Mesenchymal stem cell (in vitro differentiated cells and primary cell): ENCODE data around the gene APLNR.

ENCODE experiments used
- DNase-seq: peaks from one replicate; pipeline ENCODE4 v3.0.0-alpha.2; 2013
- H2AFZ ChIP-seq: one replicate; pipeline ENCODE4 v1.6.1; 2013; ENCODE audit warnings: low read depth, mild to moderate bottlenecking, control low read depth, inconsistent platforms, low read length, moderate library complexity
- H2AK5ac ChIP-seq: 2 replicates; pipeline ENCODE4 v1.6.1; 2013; ENCODE audit warnings: low read length, moderate library complexity, mild to moderate bottlenecking, inconsistent platforms; ENCODE audit not compliant: severe bottlenecking
- H2BK120ac ChIP-seq: one replicate; pipeline ENCODE4 v1.6.1; 2013; ENCODE audit warnings: low read depth, mild to moderate bottlenecking, inconsistent platforms, low read length, moderate library complexity
- H2BK12ac ChIP-seq, 2 experiments: one replicate each; pipeline ENCODE4 v1.6.1; 2013; ENCODE audit warnings: inconsistent platforms in 2 of 2, low read length in 2 of 2, mild to moderate bottlenecking in 2 of 2, moderate library complexity in 2 of 2, control low read depth in 1 of 2
- H2BK15ac ChIP-seq: one replicate; pipeline ENCODE4 v1.6.1; 2013; ENCODE audit warnings: mild to moderate bottlenecking, low read depth, inconsistent platforms; ENCODE audit not compliant: poor library complexity, severe bottlenecking
- H2BK5ac ChIP-seq: 2 replicates; pipeline ENCODE4 v1.6.1; 2013; ENCODE audit warnings: low read depth, mild to moderate bottlenecking, low read length, control low read depth, inconsistent platforms; ENCODE audit not compliant: poor library complexity, severe bottlenecking
- H3K14ac ChIP-seq, 2 experiments: one replicate each; pipeline ENCODE4 v1.6.1; 2013; ENCODE audit warnings: inconsistent platforms in 2 of 2, low read length in 2 of 2, control low read depth in 1 of 2, mild to moderate bottlenecking in 1 of 2, moderate library complexity in 1 of 2
- H3K18ac ChIP-seq, 2 experiments: one replicate each; pipeline ENCODE4 v1.6.1; 2013; ENCODE audit warnings: inconsistent platforms in 2 of 2, low read length in 2 of 2, control low read depth in 1 of 2, low read depth in 1 of 2, mild to moderate bottlenecking in 1 of 2
- H3K23ac ChIP-seq, 2 experiments: one replicate each; pipeline ENCODE4 v1.6.1; 2013; ENCODE audit warnings: inconsistent platforms in 2 of 2, low read length in 2 of 2, mild to moderate bottlenecking in 2 of 2, moderate library complexity in 2 of 2, control low read depth in 1 of 2
- H3K27ac ChIP-seq: 2 replicates; pipeline ENCODE4 v1.5.1; 2013; ENCODE audit warnings: mild to moderate bottlenecking, moderate library complexity, low read length, control low read depth, inconsistent platforms; ENCODE audit not compliant: poor library complexity, severe bottlenecking
- H3K27me3 ChIP-seq, 2 experiments: 2 replicates each; pipeline versions ENCODE4 v1.6.1 to v1.7.0; 2013; ENCODE audit warnings: low read length in 2 of 2, mild to moderate bottlenecking in 2 of 2, moderate library complexity in 2 of 2, control low read depth in 1 of 2, inconsistent platforms in 1 of 2; ENCODE audit not compliant: control insufficient read depth in 1 of 2, insufficient read depth in 1 of 2
- H3K36me3 ChIP-seq, 2 experiments: 2 replicates each; pipeline versions ENCODE4 v1.6.1 to v1.7.0; 2013; ENCODE audit warnings: low read length in 2 of 2, control low read depth in 1 of 2, inconsistent platforms in 1 of 2, low read depth in 1 of 2, mild to moderate bottlenecking in 1 of 2; ENCODE audit not compliant: insufficient read depth in 2 of 2, control insufficient read depth in 1 of 2
- H3K4ac ChIP-seq, 2 experiments: one replicate each; pipeline ENCODE4 v1.6.1; 2013; ENCODE audit warnings: inconsistent platforms in 2 of 2, low read length in 2 of 2, mild to moderate bottlenecking in 2 of 2, moderate library complexity in 2 of 2, control low read depth in 1 of 2, low read depth in 1 of 2
- H3K4me1 ChIP-seq: 2 replicates; pipeline ENCODE4 v1.6.1; 2013; ENCODE audit warnings: low read depth, low read length, control low read depth; ENCODE audit not compliant: control insufficient read depth, insufficient read depth
- H3K4me2 ChIP-seq: 2 replicates; pipeline ENCODE4 v1.6.1; 2013; ENCODE audit warnings: low read length, mild to moderate bottlenecking, inconsistent platforms; ENCODE audit not compliant: poor library complexity, severe bottlenecking
- H3K4me3 ChIP-seq, 2 experiments: 2 replicates each; pipeline versions ENCODE4 v1.5.1 to v1.7.0; 2013; ENCODE audit warnings: low read length in 2 of 2, mild to moderate bottlenecking in 2 of 2, control low read depth in 1 of 2, low read depth in 1 of 2; ENCODE audit not compliant: insufficient read depth in 1 of 2
- H3K79me1 ChIP-seq: replicated peaks from 2 replicates; pipeline ENCODE4 v1.6.1; 2013; ENCODE audit warnings: mild to moderate bottlenecking, control low read depth, low read length, inconsistent platforms; ENCODE audit not compliant: poor library complexity, severe bottlenecking
- H3K9ac ChIP-seq: 2 replicates; pipeline ENCODE4 v1.7.0; 2013; ENCODE audit warnings: mild to moderate bottlenecking, low read length, moderate library complexity
- H3K9me3 ChIP-seq: 2 replicates; pipeline ENCODE4 v1.7.0; 2013; ENCODE audit warnings: mild to moderate bottlenecking, low read length; ENCODE audit not compliant: control insufficient read depth
- H4K8ac ChIP-seq: one replicate; pipeline ENCODE4 v1.6.1; 2013; ENCODE audit warnings: inconsistent platforms, mild to moderate bottlenecking, low read length, moderate library complexity
- H4K91ac ChIP-seq: one replicate; pipeline ENCODE4 v1.6.1; 2013; ENCODE audit warnings: mild to moderate bottlenecking, low read length, inconsistent platforms
- WGBS: methylation state at CpG from one replicate; pipeline ENCODE4 v1.1.7; 2013; ENCODE audit warnings: mixed read lengths; 5-methylcytosine and 5-hydroxymethylcytosine counted together

The APLNR gene

GRCh38 chr11:57213342-57214097 lies 23.5 kb downstream of the APLNR start:
- H2AFZ ChIP-seq, result no peak overlapping the region
- H3K36me3 ChIP-seq, result no peaks in the 10 kb centered on the region
- H2BK15ac ChIP-seq, result no peak overlapping the region
- peak overlapping the region in 1 of 2 experiments; percentile 17 for H2BK12ac ChIP-seq
- peak; percentile 10 for DNase-seq
- no peak overlapping the region for H3K23ac ChIP-seq
- peak overlapping the region; percentile 29 to 62 for H3K18ac ChIP-seq
- H4K8ac ChIP-seq, result peak overlapping the region; percentile 0
- H2BK120ac ChIP-seq, result peak overlapping the region; percentile 71
- H3K4ac ChIP-seq, result no peak overlapping the region
- H2AK5ac ChIP-seq, result no peak overlapping the region
- H3K9ac ChIP-seq, result no peak overlapping the region
- no peak overlapping the region for H2BK5ac ChIP-seq
- H3K4me3 ChIP-seq, result no peak overlapping the region
- no peaks in the 10 kb centered on the region for H3K27me3 ChIP-seq
- H3K14ac ChIP-seq, result peak overlapping the region in 1 of 2 experiments; percentile 13
- no peaks in the 10 kb centered on the region for H3K79me1 ChIP-seq
- 23% methylated on average over 8 of the region's 9 CpGs for WGBS
- no peak overlapping the region for H3K27ac ChIP-seq
- H3K4me1 ChIP-seq, result peaks cover 8% of the 10 kb centered on the region
- no peak overlapping the region for H3K4me2 ChIP-seq
- peak overlapping the region; percentile 47 for H4K91ac ChIP-seq
- H3K9me3 ChIP-seq, result no peaks in the 10 kb centered on the region

DNA sequence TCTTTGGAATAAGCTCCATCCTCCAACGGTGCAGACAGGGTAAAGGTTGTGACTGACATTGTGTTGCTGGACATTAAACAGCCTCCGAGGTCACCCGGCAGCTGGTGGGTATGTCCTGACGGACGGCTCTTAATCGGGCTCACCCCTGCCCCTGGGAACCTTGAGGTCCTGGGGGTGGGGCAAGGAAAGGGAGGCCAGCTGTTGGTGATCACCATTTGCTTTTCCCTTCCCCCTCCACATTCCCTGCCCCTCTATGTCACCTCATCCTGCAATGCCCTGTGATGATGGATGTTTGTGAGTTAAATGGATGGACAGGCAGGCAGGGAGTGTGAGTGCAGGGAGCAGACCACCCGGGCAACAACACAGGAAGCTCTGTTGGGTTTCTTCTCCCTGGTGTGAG lies 26.3 kb downstream of the APLNR start:
- Histone ChIP-seq H4K91ac (no peak overlapping the region), H2AK5ac (no peak overlapping the region), H3K4me1 (peaks cover 8% of the 10 kb centered on the region), H3K27me3 (peaks cover 13% of the 10 kb centered on the region in 2 experiments), H3K23ac (no peak overlapping the region), H3K79me1 (no peaks in the 10 kb centered on the region), H3K36me3 (no peaks in the 10 kb centered on the region), H2BK15ac (no peak overlapping the region), H3K18ac (no peak overlapping the region), H3K9me3 (no peaks in the 10 kb centered on the region), H2BK5ac (no peak overlapping the region), H3K9ac (no peak overlapping the region), H2BK120ac (no peak overlapping the region), H3K4me2 (no peak overlapping the region), H3K4ac (no peak overlapping the region), H2BK12ac (no peak overlapping the region), H3K27ac (no peak overlapping the region), H4K8ac (no peak overlapping the region), H3K4me3 (no peak overlapping the region), H2AFZ (no peak overlapping the region), H3K14ac (no peak overlapping the region)
- no peak for DNase-seq
- 0% methylated on average over 1 of the region's 7 CpGs for WGBS

DNA sequence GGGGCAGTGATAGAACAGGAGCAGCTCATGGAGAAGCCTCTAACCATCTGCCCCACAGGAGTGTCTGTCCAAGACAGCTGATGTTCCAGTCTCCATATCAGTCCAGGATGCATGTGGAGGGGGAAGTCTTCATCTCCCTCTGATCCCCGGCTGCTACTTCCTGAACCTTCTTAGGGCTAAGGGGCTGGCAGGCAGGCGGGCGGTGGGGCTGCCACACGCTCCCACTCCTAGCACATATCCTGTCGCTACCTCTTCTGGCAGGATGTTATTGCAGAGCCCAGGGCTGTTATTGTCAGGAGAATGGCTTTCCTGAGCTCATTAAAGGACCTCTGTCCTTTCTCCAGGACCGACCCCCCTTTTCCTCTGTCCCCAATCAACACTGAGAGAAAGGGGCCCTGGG lies 29.9 kb downstream of the APLNR start:
- WGBS, result 24% methylated on average over 6 of the region's 6 CpGs
- no peak overlapping the region for H3K4ac ChIP-seq
- H3K14ac ChIP-seq, result no peak overlapping the region
- no peak overlapping the region for H3K18ac ChIP-seq
- H3K4me3 ChIP-seq, result no peak overlapping the region
- H3K9me3 ChIP-seq, result no peaks in the 10 kb centered on the region
- H3K4me1 ChIP-seq, result no peaks in the 10 kb centered on the region
- H3K27ac ChIP-seq, result no peak overlapping the region
- H3K79me1 ChIP-seq, result no peaks in the 10 kb centered on the region
- no peak overlapping the region for H2AFZ ChIP-seq
- peaks cover 27 to 36% of the 10 kb centered on the region in 2 experiments for H3K27me3 ChIP-seq
- no peak overlapping the region for H2BK120ac ChIP-seq
- H3K23ac ChIP-seq, result no peak overlapping the region
- H2AK5ac ChIP-seq, result no peak overlapping the region
- H2BK12ac ChIP-seq, result no peak overlapping the region
- H3K36me3 ChIP-seq, result no peaks in the 10 kb centered on the region
- no peak overlapping the region for H4K91ac ChIP-seq
- no peak overlapping the region for H2BK5ac ChIP-seq
- no peak overlapping the region for H3K4me2 ChIP-seq
- H2BK15ac ChIP-seq, result no peak overlapping the region
- no peak overlapping the region for H4K8ac ChIP-seq
- no peak for DNase-seq
- no peak overlapping the region for H3K9ac ChIP-seq

- H2BK15ac ChIP-seq, result no peak overlapping the region
- no peak for DNase-seq
- WGBS, result 46% methylated on average over 3 of the region's 3 CpGs
- no peak overlapping the region for H3K4me2 ChIP-seq
- no peak overlapping the region for H2AFZ ChIP-seq
- H3K4ac ChIP-seq, result no peak overlapping the region
- no peak overlapping the region for H3K18ac ChIP-seq
- no peak overlapping the region for H3K4me3 ChIP-seq
- H3K23ac ChIP-seq, result no peak overlapping the region
- no peak overlapping the region for H2BK5ac ChIP-seq
- no peaks in the 10 kb centered on the region for H3K9me3 ChIP-seq
- no peak overlapping the region for H4K8ac ChIP-seq
- peaks cover 37 to 56% of the 10 kb centered on the region in 2 experiments for H3K27me3 ChIP-seq
- no peaks in the 10 kb centered on the region for H3K36me3 ChIP-seq
- no peak overlapping the region for H2BK120ac ChIP-seq
- H2AK5ac ChIP-seq, result no peak overlapping the region
- no peak overlapping the region for H4K91ac ChIP-seq
- no peaks in the 10 kb centered on the region for H3K4me1 ChIP-seq
- H3K9ac ChIP-seq, result no peak overlapping the region
- no peaks in the 10 kb centered on the region for H3K79me1 ChIP-seq
- H3K27ac ChIP-seq, result no peak overlapping the region
- H2BK12ac ChIP-seq, result no peak overlapping the region
- no peak overlapping the region for H3K14ac ChIP-seq
Measured at GRCh38 chr11:57205041-57205641, 31.9 kb downstream of the APLNR start.
